Measurements from ENCODE around the gene VAV2.

VAV2 gene

DNA sequence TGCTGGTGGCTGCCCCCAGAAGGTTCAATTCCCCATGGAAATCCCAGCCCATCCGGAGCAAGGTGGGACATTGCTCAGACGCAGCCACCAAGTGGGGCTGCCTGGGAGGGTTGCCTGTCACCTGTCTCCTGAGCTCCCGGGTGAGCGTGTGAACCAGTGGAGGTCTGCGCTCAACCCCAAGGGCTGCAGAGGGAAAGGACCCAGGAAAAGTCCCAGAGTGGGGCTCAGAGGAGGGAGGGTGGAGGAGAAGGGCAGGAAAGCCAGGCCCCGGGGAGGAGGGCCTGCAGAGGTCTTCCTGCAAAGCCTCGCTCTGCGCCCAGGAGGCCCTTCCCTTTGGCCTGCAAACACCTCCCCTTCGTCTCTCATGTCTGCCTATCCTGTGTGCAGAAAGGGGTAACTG is 134.5 kb downstream of the VAV2 start:
- H3K4me3 ChIP-seq (ENCODE audit: low read depth, low read length): no peak overlapping the region
- TF ChIP-seq CTCF (IDR thresholded peaks at IDR 0.05; ENCODE audit: insufficient read depth, low read depth, low read length, missing control alignments): no peak
- no peak for DNase-seq (ENCODE audit: low read depth)

DNA sequence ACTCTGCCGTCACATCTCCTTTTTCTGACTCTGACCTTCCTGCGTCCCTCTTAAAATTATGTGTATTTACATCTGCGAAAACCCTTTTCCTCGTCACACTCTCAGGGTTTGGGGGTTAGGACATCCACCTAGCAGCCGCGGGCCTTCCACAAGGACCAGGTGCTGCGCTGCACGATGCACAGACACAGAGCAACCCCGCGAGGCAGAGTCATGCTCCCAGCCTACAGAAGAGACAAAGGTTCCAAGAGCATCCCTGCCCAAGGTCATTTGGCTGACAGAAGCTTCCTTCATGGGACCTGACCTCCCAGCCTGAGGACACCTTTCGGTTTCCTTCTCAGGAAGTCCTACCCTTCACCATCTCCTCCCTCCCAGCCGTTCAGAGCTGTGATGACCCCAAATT is 135.3 kb downstream of the VAV2 start:
- H3K4me3 ChIP-seq (ENCODE audit: low read depth, low read length): no peak overlapping the region
- no peak for TF ChIP-seq CTCF (IDR thresholded peaks at IDR 0.05; ENCODE audit: insufficient read depth, low read depth, low read length, missing control alignments)
- DNase-seq (ENCODE audit: low read depth): no peak

- no peak overlapping the region for H3K4me3 ChIP-seq (ENCODE audit: low read depth, low read length)
- DNase-seq (ENCODE audit: low read depth): no peak
- TF ChIP-seq CTCF (IDR thresholded peaks at IDR 0.05; ENCODE audit: insufficient read depth, low read depth, low read length, missing control alignments): no peak
These were observed 136.2 kb downstream of the VAV2 start for GRCh38 chr9:133855802-133856521.

GRCh38 chr9:133855371-133855770 is 136.8 kb downstream of the VAV2 start:
- DNase-seq (ENCODE audit: low read depth): no peak
- no peak for TF ChIP-seq CTCF (IDR thresholded peaks at IDR 0.05; ENCODE audit: insufficient read depth, low read depth, low read length, missing control alignments)
- H3K4me3 ChIP-seq (ENCODE audit: low read depth, low read length): no peak overlapping the region

- no peak overlapping the region for H3K4me3 ChIP-seq (ENCODE audit: low read depth, low read length)
- TF ChIP-seq CTCF (IDR thresholded peaks at IDR 0.05; ENCODE audit: insufficient read depth, low read depth, low read length, missing control alignments): no peak
- no peak for DNase-seq (ENCODE audit: low read depth)
These were observed 137.4 kb downstream of the VAV2 start for GRCh38 chr9:133854765-133855164.

GRCh38 chr9:133854048-133854447 is 138.1 kb downstream of the VAV2 start:
- no peak for TF ChIP-seq CTCF (IDR thresholded peaks at IDR 0.05; ENCODE audit: insufficient read depth, low read depth, low read length, missing control alignments)
- no peak for DNase-seq (ENCODE audit: low read depth)
- H3K4me3 ChIP-seq (ENCODE audit: low read depth, low read length): no peak overlapping the region

- no peak for TF ChIP-seq CTCF (IDR thresholded peaks at IDR 0.05; ENCODE audit: insufficient read depth, low read depth, low read length, missing control alignments)
- no peak overlapping the region for H3K4me3 ChIP-seq (ENCODE audit: low read depth, low read length)
- no peak for DNase-seq (ENCODE audit: low read depth)
These were observed 138.8 kb downstream of the VAV2 start for GRCh38 chr9:133853331-133853730.
